Thymus (tissue), 11 donors: ENCODE data around the gene MICALL2. TPM values are rescaled to one million over a fixed set of nuclear protein-coding genes. Genes with fewer than 3 reads are reported as not detected.

Experiments
- DNase-seq, 9 donors: peaks; one replicate each; pipeline ENCODE4 v3.0.0-alpha.2; 2013; ENCODE audit warnings: low spot score in 9 of 9, low read depth in 6 of 9, missing footprints in 1 of 9
- H3K27ac ChIP-seq, 2 donors: one replicate each; pipeline ENCODE4 v1.5.1; 2013; ENCODE audit warnings: control low read depth in 1 of 2, low read depth in 1 of 2, low read length in 1 of 2, mild to moderate bottlenecking in 1 of 2, moderate library complexity in 1 of 2
- H3K27me3 ChIP-seq, 2 donors: one replicate each; pipeline ENCODE4 v1.5.1; 2013; ENCODE audit warnings: low read length in 1 of 2; ENCODE audit not compliant: control insufficient read depth in 2 of 2, insufficient read depth in 1 of 2
- H3K36me3 ChIP-seq, 2 donors: one replicate each; pipeline ENCODE4 v1.5.1; 2013; ENCODE audit warnings: low read length in 1 of 2, mild to moderate bottlenecking in 1 of 2, moderate library complexity in 1 of 2; ENCODE audit not compliant: control insufficient read depth in 2 of 2, insufficient read depth in 2 of 2
- H3K4me1 ChIP-seq, 2 donors: one replicate each; pipeline ENCODE4 v1.5.1; 2013; ENCODE audit warnings: low read length in 2 of 2; ENCODE audit not compliant: control insufficient read depth in 2 of 2, insufficient read depth in 2 of 2
- H3K4me3 ChIP-seq, 2 donors: one replicate each; pipeline ENCODE4 v1.5.1; 2013; ENCODE audit warnings: low read length in 2 of 2, control low read depth in 1 of 2, mild to moderate bottlenecking in 1 of 2
- H3K9me3 ChIP-seq, 2 donors: one replicate each; pipeline ENCODE4 v1.5.1; 2013; ENCODE audit warnings: low read length in 1 of 2, mild to moderate bottlenecking in 1 of 2; ENCODE audit not compliant: control insufficient read depth in 2 of 2, insufficient read depth in 1 of 2
- WGBS: extraction: QIAGEN DNeasy Blood & Tissue Kit; methylation state at CpG from one replicate; pipeline ENCODE4 v1.1.7; 2013; 5-methylcytosine and 5-hydroxymethylcytosine counted together
- polyA plus RNA-seq: library from polyadenylated mRNA; stranded (reverse); fragments of 200-250 nt; gene quantifications from one replicate; pipeline ENCODE4 v1.2.3, GENCODE V29; 2013
- total RNA-seq: library from RNA; stranded (reverse); fragments of 120-200 nt; gene quantifications from one replicate; pipeline ENCODE4 v1.2.4, GENCODE V29; 2013
- donor health status: healthy.

Gene MICALL2
- total and polyA plus RNA-seq, 2 donors, result 13.5 to 44.2 TPM

- no peak overlapping the region for H3K27ac ChIP-seq
- peaks cover 0 to 1% of the 10 kb centered on the region in 2 donors for H3K9me3 ChIP-seq
- 96% methylated on average over 15 of the region's 15 CpGs for WGBS
- peaks cover 0 to 6% of the 10 kb centered on the region in 2 donors for H3K4me1 ChIP-seq
- no peaks in the 10 kb centered on the region for H3K36me3 ChIP-seq
- DNase-seq, result no peak
- H3K4me3 ChIP-seq, result no peak overlapping the region
- peaks cover 2 to 47% of the 10 kb centered on the region in 2 donors for H3K27me3 ChIP-seq
Measured at GRCh38 chr7:1426474-1426873, 32.8 kb downstream of the MICALL2 start.

DNA sequence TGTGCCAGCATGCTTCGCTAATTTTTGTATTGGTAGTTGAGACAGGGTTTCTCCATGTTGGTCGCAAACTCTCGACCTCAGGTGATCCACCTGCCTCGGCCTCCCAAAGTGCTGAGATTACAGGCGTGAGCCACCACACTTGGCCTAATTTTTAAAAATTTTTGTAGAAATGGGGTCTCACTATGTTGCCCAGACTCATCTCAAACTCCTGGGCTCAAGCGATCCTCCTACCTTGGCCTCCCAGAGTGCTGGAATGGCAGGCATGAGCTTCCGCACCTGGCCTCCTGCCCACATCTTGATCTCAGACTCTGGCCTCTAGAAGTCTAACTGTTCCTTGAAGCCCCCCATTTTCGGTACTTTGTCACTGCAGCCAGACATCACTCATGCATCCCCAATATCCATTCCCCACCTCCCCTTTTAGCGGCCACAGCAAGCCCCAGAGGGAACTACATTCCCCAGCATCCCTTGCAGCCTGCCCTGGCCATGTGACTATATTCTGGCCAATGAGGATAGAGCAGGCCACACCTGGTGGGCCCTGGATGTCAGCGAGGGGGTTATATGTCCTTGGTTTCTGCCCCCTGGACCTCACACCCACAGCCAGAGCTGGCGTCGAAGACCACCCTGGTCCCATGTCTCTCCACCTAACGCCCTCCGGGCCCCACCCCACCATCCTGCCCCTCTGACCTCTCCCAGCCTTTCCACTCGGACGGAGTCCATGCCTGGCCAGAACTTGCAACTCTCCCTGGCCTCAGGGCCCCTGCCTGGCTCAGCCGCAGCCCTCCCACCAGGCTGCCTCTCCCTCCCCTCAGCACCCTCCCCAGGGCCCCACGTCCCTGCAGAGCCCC lies 33.8 kb downstream of the MICALL2 start:
- DNase-seq, result no peak
- Histone ChIP-seq H3K27me3 (peaks cover 2 to 40% of the 10 kb centered on the region in 2 donors), H3K9me3 (no peaks in the 10 kb centered on the region), H3K4me3 (no peak overlapping the region), H3K27ac (no peak overlapping the region), H3K4me1 (peaks cover 0 to 6% of the 10 kb centered on the region in 2 donors), H3K36me3 (no peaks in the 10 kb centered on the region)
- 83% methylated on average over 18 of the region's 18 CpGs for WGBS

- Histone ChIP-seq H3K36me3 (no peaks in the 10 kb centered on the region), H3K27me3 (peaks cover 2 to 28% of the 10 kb centered on the region in 2 donors), H3K27ac (no peak overlapping the region), H3K4me1 (peaks cover 0 to 6% of the 10 kb centered on the region in 2 donors), H3K9me3 (no peaks in the 10 kb centered on the region), H3K4me3 (no peak overlapping the region)
- WGBS, result 94% methylated on average over 12 of the region's 12 CpGs
- DNase-seq, result no peak
Measured at GRCh38 chr7:1424041-1424440, 35.2 kb downstream of the MICALL2 start.

GRCh38 chr7:1423264-1423811 lies 35.9 kb downstream of the MICALL2 start:
- peaks cover 0 to 6% of the 10 kb centered on the region in 2 donors for H3K4me1 ChIP-seq
- H3K36me3 ChIP-seq, result no peaks in the 10 kb centered on the region
- no peak for DNase-seq
- no peak overlapping the region for H3K4me3 ChIP-seq
- H3K27me3 ChIP-seq, result peaks cover 2 to 28% of the 10 kb centered on the region in 2 donors
- H3K27ac ChIP-seq, result no peak overlapping the region
- WGBS, result 65% methylated on average over 5 of the region's 5 CpGs
- H3K9me3 ChIP-seq, result no peaks in the 10 kb centered on the region

DNA sequence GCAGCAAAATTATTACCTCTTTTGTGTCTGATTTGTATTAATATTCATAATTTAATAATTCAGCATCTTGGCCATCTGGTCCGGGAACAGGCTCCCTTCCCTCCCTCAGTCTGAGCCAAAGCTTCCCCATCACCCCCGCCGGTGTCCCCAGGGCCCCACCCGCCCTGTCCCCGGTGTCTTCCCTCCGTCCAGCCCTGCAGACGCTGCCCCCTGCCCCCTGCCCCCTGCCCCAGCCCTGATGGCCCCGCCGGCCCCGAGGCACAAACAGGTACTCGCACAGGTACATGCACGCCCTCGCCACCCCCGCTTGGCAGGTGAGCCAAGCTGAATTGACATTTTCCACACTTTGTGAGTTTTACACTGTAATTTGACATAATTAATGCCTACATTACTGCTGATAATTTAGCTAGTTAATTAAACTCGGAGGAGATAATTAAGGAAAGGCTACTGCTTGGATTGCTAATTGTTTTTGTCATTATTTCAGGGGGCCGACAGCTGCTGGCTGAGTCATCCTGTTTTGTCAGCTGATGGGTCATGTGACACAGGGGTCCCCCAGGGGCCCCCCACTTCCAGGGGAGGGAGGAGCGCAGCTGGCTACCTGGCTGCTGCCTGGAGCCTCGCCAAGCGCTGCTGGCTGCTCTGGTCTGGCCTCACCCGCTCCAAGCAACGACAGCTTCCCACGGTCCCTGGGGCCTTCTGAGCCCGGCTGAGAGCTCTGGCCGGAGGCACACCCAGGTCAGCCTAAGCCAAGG lies 36.6 kb downstream of the MICALL2 start:
- Histone ChIP-seq H3K36me3 (no peaks in the 10 kb centered on the region), H3K4me3 (no peak overlapping the region), H3K9me3 (no peaks in the 10 kb centered on the region), H3K27me3 (peaks cover 2 to 30% of the 10 kb centered on the region in 2 donors), H3K27ac (no peak overlapping the region), H3K4me1 (peaks cover 0 to 6% of the 10 kb centered on the region in 2 donors)
- DNase-seq, result peak in 1 of 9 donors; percentile 12
- WGBS, result 41% methylated on average over 24 of the region's 24 CpGs

DNA sequence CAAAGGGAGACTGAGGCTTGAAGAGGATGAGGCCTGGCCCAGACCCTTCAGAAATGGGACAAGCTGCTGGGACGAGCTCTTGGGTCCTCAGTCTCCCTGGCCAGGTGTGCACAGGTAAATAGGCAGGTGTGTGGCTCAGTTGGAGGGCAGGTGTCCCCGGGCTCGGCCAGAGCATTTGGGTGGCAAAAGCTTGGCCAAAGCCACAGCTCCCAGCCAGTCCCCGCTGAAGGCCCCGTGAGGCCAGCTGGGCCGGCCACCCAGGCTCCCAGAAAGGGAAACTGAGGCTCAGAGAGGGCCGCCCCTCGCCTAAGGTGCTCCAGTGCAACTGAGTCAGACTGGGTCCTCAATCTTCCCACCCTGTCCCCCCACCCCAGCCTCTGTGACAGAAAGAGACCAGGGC lies 37.3 kb downstream of the MICALL2 start:
- DNase-seq, result no peak
- Histone ChIP-seq H3K9me3 (no peaks in the 10 kb centered on the region), H3K27me3 (peaks cover 2 to 36% of the 10 kb centered on the region in 2 donors), H3K36me3 (no peaks in the 10 kb centered on the region), H3K27ac (no peak overlapping the region), H3K4me3 (no peak overlapping the region), H3K4me1 (peaks cover 0 to 9% of the 10 kb centered on the region in 2 donors)
- WGBS, result 94% methylated on average over 8 of the region's 8 CpGs

DNA sequence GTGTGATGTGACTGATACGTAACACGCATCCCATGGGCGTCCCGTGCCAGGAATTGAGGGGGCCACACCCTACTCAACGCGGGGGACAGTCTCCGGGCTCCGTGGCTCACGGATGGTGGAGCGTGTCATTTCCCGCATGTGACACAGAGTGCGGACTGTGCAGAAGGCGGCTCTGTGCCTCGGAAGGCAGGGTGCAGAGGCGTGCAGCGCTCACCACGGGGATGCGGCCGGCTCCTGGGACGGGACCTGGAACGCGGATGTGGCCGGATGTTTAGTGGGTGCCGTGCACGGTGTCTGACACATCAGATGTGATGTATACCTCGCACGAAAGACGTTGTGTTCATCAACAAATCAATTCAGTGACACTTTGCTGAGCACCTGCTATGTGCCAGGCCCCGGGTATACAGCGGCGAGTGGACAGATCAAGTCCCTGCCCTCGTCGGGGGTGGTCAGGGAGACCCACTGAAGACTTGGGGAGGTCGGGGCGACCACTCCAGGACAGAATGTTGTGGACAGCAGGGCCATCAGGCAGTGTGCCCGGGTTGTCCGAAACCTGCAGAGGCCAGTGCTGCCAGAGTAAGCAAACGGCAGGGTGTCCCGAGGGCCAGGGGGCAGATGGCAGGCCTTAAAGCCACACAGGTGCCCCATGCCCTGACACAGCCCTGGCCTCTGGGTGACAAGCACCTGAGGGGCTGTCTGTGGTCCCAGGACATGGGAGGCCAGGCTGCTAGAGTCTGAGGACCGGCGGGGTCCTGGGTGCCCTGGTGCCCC lies 38.1 kb downstream of the MICALL2 start:
- Histone ChIP-seq H3K27me3 (peaks cover 2 to 43% of the 10 kb centered on the region in 2 donors), H3K36me3 (no peaks in the 10 kb centered on the region), H3K4me3 (no peak overlapping the region), H3K4me1 (peaks cover 0 to 9% of the 10 kb centered on the region in 2 donors), H3K9me3 (no peaks in the 10 kb centered on the region), H3K27ac (no peak overlapping the region)
- no peak for DNase-seq
- 92% methylated on average over 41 of the region's 41 CpGs for whole genome bisulfite sequencing

DNA sequence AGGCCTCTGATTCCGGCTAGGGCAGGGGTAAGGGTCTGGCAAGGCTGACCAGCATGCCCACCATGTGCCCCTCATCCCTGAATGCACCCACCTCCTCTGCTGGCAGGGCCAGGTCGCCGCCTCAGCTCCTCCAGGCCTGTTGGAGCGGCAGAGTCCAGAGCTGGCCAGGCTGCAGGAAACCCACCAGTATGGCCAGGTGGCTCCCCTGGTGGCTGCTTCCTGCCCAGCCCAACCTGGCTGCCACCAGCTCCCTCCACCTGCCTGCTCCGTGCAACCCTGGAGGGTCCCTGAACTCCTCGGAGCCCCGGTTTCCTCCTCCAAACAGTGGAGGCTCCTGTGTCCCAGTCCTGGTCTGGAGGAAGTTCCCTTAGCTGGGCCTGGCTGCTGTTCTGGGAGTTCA lies 39.6 kb downstream of the MICALL2 start:
- no peak for DNase-seq
- Histone ChIP-seq H3K36me3 (no peaks in the 10 kb centered on the region), H3K4me1 (peaks cover 0 to 9% of the 10 kb centered on the region in 2 donors), H3K27me3 (peaks cover 2 to 40% of the 10 kb centered on the region in 2 donors), H3K27ac (no peak overlapping the region), H3K9me3 (no peaks in the 10 kb centered on the region), H3K4me3 (no peak overlapping the region)
- 83% methylated on average over 7 of the region's 7 CpGs for WGBS
